Measurements from ENCODE around the gene APEH.

- TF ChIP-seq CTCF (IDR thresholded peaks at IDR 0.05) (no peak), POLR2A (IDR thresholded peaks at IDR 0.05) (no peak)
These were observed 31.4 kb upstream of the APEH start for GRCh38 chr3:49642708-49643145.
